Right lobe of liver (tissue), 4 donors: ENCODE measurements around the gene GRAMD1C.
A peak's percentile ranks its signal among the peaks of the same experiment; 100 is the strongest.

Experiments used
- CTCF ChIP-seq, 4 donors: fragments of 200-600 bp in 3 of 4; fragments of 450-650 bp in 1 of 4; IDR thresholded peaks; one replicate each; pipeline versions ENCODE4 v1.5.1 to v1.8.0; 2016 to 2022; ENCODE audit warnings: antibody characterized with exemption in 4 of 4, mild to moderate bottlenecking in 2 of 4
- POLR2A ChIP-seq: fragments of 450-650 bp; IDR thresholded peaks from one replicate; pipeline ENCODE4 v1.6.1; 2017; ENCODE audit warnings: antibody characterized with exemption, mild to moderate bottlenecking
- donor health status: DM: no; HTN: no; CAD: no.
- donor health status: DM: no; HTN: no; CAD: no.
- donor health status: DM: no; HTN: yes; CAD: no.

GRCh38 chr3:113838631-113839209 is at the start of gene GRAMD1C:
- TF ChIP-seq POLR2A (peak; percentile 27), CTCF (IDR thresholded peaks at IDR 0.05) (peak; percentile 86 to 96 (median 91))
